Gastrocnemius medialis (tissue), 4 donors: Measurements from ENCODE around the gene DCTN2. TPM values are rescaled to one million over a fixed set of nuclear protein-coding genes. Genes with fewer than 3 reads are reported as not detected.

Experiments
- ATAC-seq, 2 donors: fragments of 150-250 bp; one replicate each; pipeline ENCODE4 v1.9.1; 2016
- DNase-seq, 2 donors: peaks; one replicate each; pipeline ENCODE4 v3.0.0-alpha.2; 2019
- H3K27ac ChIP-seq, 4 donors: fragments of 200-600 bp; sonication (generic); 1 replicate in 1 of 4; 2 replicates in 3 of 4; pipeline ENCODE4 v1.5.1; 2016 to 2018; ENCODE audit warnings: mild to moderate bottlenecking in 2 of 4, moderate library complexity in 1 of 4
- H3K27me3 ChIP-seq, 3 donors: fragments of 200-600 bp; sonication (generic) in 2 of 3; 1 replicate in 1 of 3; 2 replicates in 2 of 3; pipeline versions ENCODE4 v1.5.1 to v1.6.0; 2016 to 2019; ENCODE audit warnings: mild to moderate bottlenecking in 1 of 3, moderate library complexity in 1 of 3
- H3K36me3 ChIP-seq, 2 donors: fragments of 200-600 bp; sonication (generic) in 1 of 2; one replicate each; pipeline ENCODE4 v1.5.1; 2017 to 2018
- H3K4me1 ChIP-seq, 2 donors: fragments of 200-600 bp; sonication (generic) in 1 of 2; one replicate each; pipeline ENCODE4 v1.5.1; 2016 to 2017; ENCODE audit warnings: mild to moderate bottlenecking in 2 of 2
- H3K4me3 ChIP-seq, 4 donors: fragments of 200-600 bp; sonication (generic) in 3 of 4; 1 replicate in 1 of 4; 2 replicates in 3 of 4; pipeline ENCODE4 v1.5.1; 2016 to 2019; ENCODE audit warnings: mild to moderate bottlenecking in 2 of 4
- H3K9me3 ChIP-seq, 3 donors: fragments of 200-600 bp; sonication (generic) in 2 of 3; 1 replicate in 1 of 3; 2 replicates in 2 of 3; pipeline ENCODE4 v1.5.1; 2016 to 2019
- CTCF ChIP-seq, 5 experiments: fragments of 450-650 bp in 3 of 5; fragments of 200-600 bp in 2 of 5; sonication (generic) in 2 of 5; IDR thresholded peaks in 4 of 5; conservative IDR thresholded peaks in 1 of 5; 1 replicate in 4 of 5; 2 replicates in 1 of 5; pipeline ENCODE4 v1.5.1; 2016 to 2019; ENCODE audit warnings: antibody characterized with exemption in 5 of 5, mild to moderate bottlenecking in 3 of 5, moderate library complexity in 3 of 5
- POLR2A ChIP-seq, 2 donors: fragments of 450-650 bp; IDR thresholded peaks; one replicate each; pipeline ENCODE4 v1.6.1; 2017; ENCODE audit warnings: antibody characterized with exemption in 2 of 2, mild to moderate bottlenecking in 2 of 2, moderate library complexity in 2 of 2
- in situ Hi-C, 4 donors: fragments of 200-750 bp; cut with MboI; loops; one replicate each; pipeline versions ENCODE4 v1.15.0 to v1.8.0; 2017; ENCODE audit warnings: low sequenced_read_pairs in 4 of 4
- intact Hi-C: fragments of 100-400 bp; cut with DNase I; formaldehyde crosslinking; loops from one replicate; pipeline ENCODE4 v1.15.1; 2023; ENCODE audit warnings: low total_unique reads
- total RNA-seq, 4 donors: library from RNA; depleted of rRNA; stranded (reverse); fragments of >200 nt; gene quantifications; one replicate each; pipeline versions ENCODE4 v1.1.0 to v1.2.3, GENCODE V29; 2016

DCTN2 gene
- total RNA-seq, 4 donors from 2014 or later, result 147 to 265 (median 177) TPM

DNA sequence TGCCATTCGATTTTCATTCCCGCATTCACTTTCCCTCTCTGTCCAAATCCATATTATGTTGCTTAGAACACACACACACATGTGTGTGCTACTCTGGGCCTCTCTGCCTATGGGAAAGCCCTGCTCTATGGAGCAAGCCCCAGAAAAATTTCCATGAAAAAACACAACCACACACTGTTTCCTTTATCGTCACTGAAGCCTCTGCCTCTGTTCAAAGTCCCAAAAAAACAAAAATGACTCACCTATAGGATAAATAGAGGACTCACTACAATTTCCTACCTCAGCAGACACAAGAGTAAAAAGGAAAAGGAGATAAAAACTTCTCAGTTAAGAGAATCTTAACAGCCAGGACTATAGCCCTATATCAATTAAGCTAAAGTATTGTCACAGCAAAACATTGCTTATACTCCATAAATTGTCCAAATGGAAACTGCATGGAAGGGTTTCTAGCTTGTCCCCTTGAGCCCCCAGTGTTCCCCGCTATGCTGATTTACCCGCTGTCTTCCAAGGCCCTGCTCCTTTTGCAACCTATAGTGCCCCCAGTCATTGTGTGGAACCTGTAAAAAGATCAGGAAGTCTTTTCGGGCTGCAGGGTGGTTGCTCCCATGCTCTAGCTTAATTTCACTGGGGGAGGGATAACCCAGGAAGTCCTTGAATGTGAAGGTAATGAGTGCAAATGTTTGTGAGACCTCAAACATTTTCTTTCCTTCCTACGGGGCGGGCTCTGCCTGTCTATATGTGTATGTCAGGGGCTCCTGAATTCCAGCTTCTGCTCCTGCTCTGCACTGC is 32.9 kb upstream of the DCTN2 start:
- TF ChIP-seq POLR2A (IDR thresholded peaks at IDR 0.05), result no peak
- no peak for TF ChIP-seq CTCF (IDR thresholded peaks at IDR 0.05 in 4 of 5, conservative IDR thresholded peaks at IDR 0.05 in 1 of 5)
- Histone ChIP-seq H3K27me3 (no peaks in the 10 kb centered on the region), H3K4me3 (no peak overlapping the region), H3K4me1 (no peaks in the 10 kb centered on the region), H3K27ac (no peak overlapping the region), H3K9me3 (no peaks in the 10 kb centered on the region), H3K36me3 (no peaks in the 10 kb centered on the region)
- ATAC-seq (no peak), DNase-seq (no peak)
- in situ Hi-C loops (loop anchor here in 2 of 4 donors (5.0 to 10.0 kb wide), 2 partner anchors 45 to 47 kb away; no protein-coding TSS in a partner anchor), intact Hi-C loops (loop anchor here (10.0 kb wide), 1 partner anchor 325 kb away; no protein-coding TSS in a partner anchor)

GRCh38 chr12:57579011-57579410 is 32.0 kb upstream of the DCTN2 start:
- H3K36me3 ChIP-seq, result no peaks in the 10 kb centered on the region
- intact Hi-C loops (no loop called here), in situ Hi-C loops (loop anchor here in 1 of 4 donors (10.0 kb wide), 1 partner anchor 46 kb away; no protein-coding TSS in a partner anchor)
- TF ChIP-seq POLR2A (IDR thresholded peaks at IDR 0.05) (no peak), CTCF (IDR thresholded peaks at IDR 0.05 in 4 of 5, conservative IDR thresholded peaks at IDR 0.05 in 1 of 5) (no peak)
- DNase-seq (no peak), ATAC-seq (no peak)
- H3K27me3 ChIP-seq, result no peaks in the 10 kb centered on the region
- H3K4me3 ChIP-seq, result no peak overlapping the region
- H3K4me1 ChIP-seq, result no peaks in the 10 kb centered on the region
- no peak overlapping the region for H3K27ac ChIP-seq
- H3K9me3 ChIP-seq, result no peaks in the 10 kb centered on the region

- in situ Hi-C loops (loop anchor here in 1 of 4 donors (10.0 kb wide), 1 partner anchor 47 kb away; no protein-coding TSS in a partner anchor), intact Hi-C loops (no loop called here)
- H3K4me1 ChIP-seq, result no peaks in the 10 kb centered on the region
- H3K9me3 ChIP-seq, result no peaks in the 10 kb centered on the region
- no peak overlapping the region for H3K4me3 ChIP-seq
- DNase-seq (no peak), ATAC-seq (no peak)
- no peaks in the 10 kb centered on the region for H3K36me3 ChIP-seq
- no peaks in the 10 kb centered on the region for H3K27me3 ChIP-seq
- H3K27ac ChIP-seq, result no peak overlapping the region
- TF ChIP-seq CTCF (IDR thresholded peaks at IDR 0.05 in 4 of 5, conservative IDR thresholded peaks at IDR 0.05 in 1 of 5) (no peak), POLR2A (IDR thresholded peaks at IDR 0.05) (no peak)
Observed at GRCh38 chr12:57577981-57578758, 31.2 kb upstream of the DCTN2 start.

DNA sequence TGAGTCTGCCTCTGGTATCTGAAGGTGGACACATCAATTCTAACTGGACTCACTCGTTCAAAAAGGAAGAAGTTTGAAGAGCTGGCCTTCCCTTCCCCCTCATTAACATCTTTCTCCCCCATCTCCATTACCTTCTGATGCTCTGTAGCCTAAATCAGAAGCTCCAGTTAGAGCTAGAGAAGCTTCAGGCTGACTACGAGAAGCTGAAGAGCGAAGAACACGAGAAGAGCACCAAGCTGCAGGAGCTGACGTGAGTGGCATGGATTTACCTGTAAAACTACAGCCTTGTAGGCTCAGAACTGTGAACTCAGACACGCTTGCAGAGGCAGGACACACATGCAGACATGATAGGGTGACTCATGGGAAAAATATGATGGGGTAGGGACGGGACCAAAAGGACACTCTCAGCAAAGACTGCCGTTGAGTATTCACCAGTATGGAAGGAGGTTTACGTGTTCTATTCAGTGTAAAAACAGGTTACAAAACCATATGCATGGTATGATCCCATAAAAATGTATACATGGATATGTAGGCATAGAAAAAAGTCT is 29.7 kb upstream of the DCTN2 start:
- in situ Hi-C loops, result loop anchor here in 1 of 4 donors (10.0 kb wide), 1 partner anchor 48 kb away; no protein-coding TSS in a partner anchor
- DNase-seq (no peak), ATAC-seq (no peak)
- TF ChIP-seq POLR2A (IDR thresholded peaks at IDR 0.05) (no peak), CTCF (IDR thresholded peaks at IDR 0.05 in 4 of 5, conservative IDR thresholded peaks at IDR 0.05 in 1 of 5) (no peak)
- Histone ChIP-seq H3K27me3 (no peaks in the 10 kb centered on the region), H3K4me1 (no peaks in the 10 kb centered on the region), H3K4me3 (no peak overlapping the region), H3K27ac (no peak overlapping the region), H3K9me3 (no peaks in the 10 kb centered on the region), H3K36me3 (no peaks in the 10 kb centered on the region)
- intact Hi-C loops, result no loop called here
